Measurements from ENCODE around the gene CALML3.
"Not testable (repeated sequence)": the region's sequence is repeated elsewhere in the genome, so short reads cannot be mapped to it uniquely, and the experiment has no call there.

The CALML3 gene

GRCh38 chr10:5555881-5556280 is 31.1 kb downstream of the CALML3 start:
- no peak for DNase-seq (ENCODE audit: low spot score)

- DNase-seq (ENCODE audit: low spot score), result no peak
These were observed 31.8 kb downstream of the CALML3 start for GRCh38 chr10:5556576-5556975.

- no peak for DNase-seq (ENCODE audit: low spot score)
These were observed 32.4 kb downstream of the CALML3 start for GRCh38 chr10:5557040-5557721.

GRCh38 chr10:5557799-5558771 is 33.3 kb downstream of the CALML3 start:
- no peak for DNase-seq (ENCODE audit: low spot score)

- DNase-seq (ENCODE audit: low spot score), result not testable (repeated sequence)
These were observed 34.3 kb downstream of the CALML3 start for GRCh38 chr10:5559022-5559421.

GRCh38 chr10:5559642-5560141 is 34.9 kb downstream of the CALML3 start:
- DNase-seq (ENCODE audit: low spot score), result no peak

- DNase-seq (ENCODE audit: low spot score), result no peak
These were observed 35.5 kb downstream of the CALML3 start for GRCh38 chr10:5560142-5560816.

GRCh38 chr10:5560817-5561703 is 36.3 kb downstream of the CALML3 start:
- no peak for DNase-seq (ENCODE audit: low spot score)

GRCh38 chr10:5561704-5562645 is 37.2 kb downstream of the CALML3 start:
- DNase-seq (ENCODE audit: low spot score), result no peak

- no peak for DNase-seq (ENCODE audit: low spot score)
These were observed 38.7 kb downstream of the CALML3 start for GRCh38 chr10:5563321-5563961.

- DNase-seq (ENCODE audit: low spot score), result no peak
These were observed 39.3 kb downstream of the CALML3 start for GRCh38 chr10:5563991-5564536.

GRCh38 chr10:5564537-5565204 is 39.9 kb downstream of the CALML3 start:
- DNase-seq (ENCODE audit: low spot score), result no peak

GRCh38 chr10:5565205-5565545 is 40.4 kb downstream of the CALML3 start:
- no peak for DNase-seq (ENCODE audit: low spot score)

GRCh38 chr10:5565671-5566581 is 41.2 kb downstream of the CALML3 start:
- DNase-seq (ENCODE audit: low spot score), result no peak

- no peak for DNase-seq (ENCODE audit: low spot score)
These were observed 41.9 kb downstream of the CALML3 start for GRCh38 chr10:5566614-5567013.

- DNase-seq (ENCODE audit: low spot score), result no peak
These were observed 42.7 kb downstream of the CALML3 start for GRCh38 chr10:5567477-5567876.

- no peak for DNase-seq (ENCODE audit: low spot score)
These were observed 44.2 kb downstream of the CALML3 start for GRCh38 chr10:5568984-5569383.

GRCh38 chr10:5569568-5569967 is 44.8 kb downstream of the CALML3 start:
- no peak for DNase-seq (ENCODE audit: low spot score)
